ENCODE results near the gene COQ5. TPM values are rescaled to one million over a fixed set of nuclear protein-coding genes. Genes with fewer than 3 reads are reported as not detected.

COQ5 gene
- total and polyA plus RNA-seq, 4 donors, result 25.0 to 33.6 (median 30.6) TPM

DNA sequence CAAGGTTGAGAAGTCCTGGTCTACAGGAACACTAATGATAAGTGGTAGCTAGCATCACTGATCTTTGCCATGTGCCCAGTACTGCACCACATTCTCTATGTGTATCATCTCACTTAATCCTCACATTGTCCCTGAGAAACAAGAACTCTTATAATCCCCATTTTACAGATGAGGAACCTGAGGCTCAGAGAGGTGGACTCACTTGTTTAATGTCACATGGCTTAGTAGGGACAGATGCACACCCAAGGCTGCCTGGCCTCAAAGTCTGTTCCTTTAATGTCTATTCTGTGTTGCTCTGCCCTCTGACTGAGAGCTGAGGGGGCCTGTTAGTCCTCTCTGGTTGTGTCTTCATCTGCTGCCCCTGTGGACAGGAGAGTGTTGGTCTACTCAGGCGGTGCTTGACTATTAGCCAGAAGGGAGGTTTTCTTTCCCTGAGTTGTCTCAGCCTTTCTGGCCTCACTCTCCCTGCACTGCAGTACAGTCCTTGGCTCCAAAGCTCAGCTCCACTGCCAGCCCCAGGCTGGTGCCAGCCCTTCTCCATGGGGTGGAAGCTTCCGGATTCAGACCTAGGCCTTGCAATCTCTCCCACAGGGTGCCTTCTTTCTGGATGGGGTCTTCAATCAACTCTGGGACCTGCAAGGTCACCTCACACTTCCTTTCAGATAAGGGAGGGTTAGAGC, 38.0 kb downstream of the COQ5 start:
- peaks cover 0 to 7% (median 5%) of the 10 kb centered on the region in 4 donors for H3K4me1 ChIP-seq (ENCODE audit: control insufficient read depth in 4 of 4, insufficient read depth in 4 of 4, low read length in 3 of 4)
- TF ChIP-seq REST (IDR thresholded peaks at IDR 0.05) (no peak), SP1 (IDR thresholded peaks at IDR 0.05) (no peak), RXRA (IDR thresholded peaks at IDR 0.05) (no peak), FOXA2 (IDR thresholded peaks at IDR 0.05) (no peak), FOXA1 (IDR thresholded peaks at IDR 0.05) (no peak), MAX (IDR thresholded peaks at IDR 0.05) (no peak), GABPA (IDR thresholded peaks at IDR 0.05 in 1 of 2, conservative IDR thresholded peaks at IDR 0.05 in 1 of 2) (no peak), JUND (IDR thresholded peaks at IDR 0.05) (no peak), HNF4G (IDR thresholded peaks at IDR 0.05) (no peak), NR2F2 (IDR thresholded peaks at IDR 0.05) (no peak), TAF1 (conservative IDR thresholded peaks at IDR 0.05) (no peak)
- TF ChIP-seq, protein P1, sequence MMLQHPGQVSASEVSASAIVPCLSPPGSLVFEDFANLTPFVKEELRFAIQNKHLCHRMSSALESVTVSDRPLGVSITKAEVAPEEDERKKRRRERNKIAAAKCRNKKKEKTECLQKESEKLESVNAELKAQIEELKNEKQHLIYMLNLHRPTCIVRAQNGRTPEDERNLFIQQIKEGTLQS (IDR thresholded peaks at IDR 0.05), result no peak
- TF ChIP-seq, protein P2, sequence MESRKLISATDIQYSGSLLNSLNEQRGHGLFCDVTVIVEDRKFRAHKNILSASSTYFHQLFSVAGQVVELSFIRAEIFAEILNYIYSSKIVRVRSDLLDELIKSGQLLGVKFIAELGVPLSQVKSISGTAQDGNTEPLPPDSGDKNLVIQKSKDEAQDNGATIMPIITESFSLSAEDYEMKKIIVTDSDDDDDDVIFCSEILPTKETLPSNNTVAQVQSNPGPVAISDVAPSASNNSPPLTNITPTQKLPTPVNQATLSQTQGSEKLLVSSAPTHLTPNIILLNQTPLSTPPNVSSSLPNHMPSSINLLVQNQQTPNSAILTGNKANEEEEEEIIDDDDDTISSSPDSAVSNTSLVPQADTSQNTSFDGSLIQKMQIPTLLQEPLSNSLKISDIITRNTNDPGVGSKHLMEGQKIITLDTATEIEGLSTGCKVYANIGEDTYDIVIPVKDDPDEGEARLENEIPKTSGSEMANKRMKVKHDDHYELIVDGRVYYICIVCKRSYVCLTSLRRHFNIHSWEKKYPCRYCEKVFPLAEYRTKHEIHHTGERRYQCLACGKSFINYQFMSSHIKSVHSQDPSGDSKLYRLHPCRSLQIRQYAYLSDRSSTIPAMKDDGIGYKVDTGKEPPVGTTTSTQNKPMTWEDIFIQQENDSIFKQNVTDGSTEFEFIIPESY (IDR thresholded peaks at IDR 0.05), result no peak
- H3K27ac ChIP-seq (ENCODE audit: low read depth in 1 of 2, low read length in 2 of 2), result no peak overlapping the region
- no peaks in the 10 kb centered on the region for H3K36me3 ChIP-seq (ENCODE audit: control insufficient read depth in 4 of 4, insufficient read depth in 3 of 4, low read depth in 1 of 4, low read length in 3 of 4)
- no peak overlapping the region for H3K9ac ChIP-seq (ENCODE audit: low read depth in 1 of 2, low read length in 2 of 2)
- no peaks in the 10 kb centered on the region for H3K9me3 ChIP-seq (ENCODE audit: control insufficient read depth in 4 of 4, low read length in 3 of 4)
- 93% methylated on average over 2 of the region's 2 CpGs for WGBS
- DNase-seq (ENCODE audit: low spot score), result no peak
- no peaks in the 10 kb centered on the region for H3K27me3 ChIP-seq (ENCODE audit: control insufficient read depth in 4 of 4, insufficient read depth in 4 of 4, low read length in 3 of 4)
- H3K4me3 ChIP-seq (ENCODE audit: low read depth in 1 of 3, low read length in 3 of 3), result no peak overlapping the region

DNA sequence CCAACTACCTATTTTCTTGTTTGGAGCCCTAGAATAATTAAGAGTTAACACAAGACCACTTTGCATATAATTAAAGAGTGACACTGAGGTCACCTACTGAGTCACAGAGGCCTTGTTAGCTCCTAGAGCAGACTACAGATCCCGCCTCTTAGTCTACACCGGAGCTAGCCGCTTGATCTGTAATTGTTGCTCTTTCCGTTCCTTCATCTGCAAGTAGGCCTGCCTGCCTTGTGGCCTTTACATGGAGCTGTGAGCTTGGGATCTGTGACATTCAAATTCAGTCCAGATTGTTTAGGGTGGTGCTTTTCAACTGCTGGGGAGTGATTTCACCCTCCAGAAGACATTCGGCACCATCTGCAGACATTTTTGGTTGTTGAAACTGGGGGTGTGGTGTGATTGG, 38.6 kb downstream of the COQ5 start:
- H3K9me3 ChIP-seq (ENCODE audit: control insufficient read depth in 4 of 4, low read length in 3 of 4), result no peaks in the 10 kb centered on the region
- peaks cover 0 to 6% (median 4%) of the 10 kb centered on the region in 4 donors for H3K4me1 ChIP-seq (ENCODE audit: control insufficient read depth in 4 of 4, insufficient read depth in 4 of 4, low read length in 3 of 4)
- no peak overlapping the region for H3K9ac ChIP-seq (ENCODE audit: low read depth in 1 of 2, low read length in 2 of 2)
- H3K4me3 ChIP-seq (ENCODE audit: low read depth in 1 of 3, low read length in 3 of 3), result no peak overlapping the region
- no peak for DNase-seq (ENCODE audit: low spot score)
- TF ChIP-seq TAF1 (conservative IDR thresholded peaks at IDR 0.05), result no peak
- TF ChIP-seq RXRA (IDR thresholded peaks at IDR 0.05), result no peak
- TF ChIP-seq RAD21 (IDR thresholded peaks at IDR 0.05), result no peak
- no peak for TF ChIP-seq HNF4G (IDR thresholded peaks at IDR 0.05)
- no peak for TF ChIP-seq FOXA1 (IDR thresholded peaks at IDR 0.05)
- no peak for TF ChIP-seq FOXA2 (IDR thresholded peaks at IDR 0.05)
- TF ChIP-seq GABPA (IDR thresholded peaks at IDR 0.05 in 1 of 2, conservative IDR thresholded peaks at IDR 0.05 in 1 of 2), result no peak
- no peak for TF ChIP-seq JUND (IDR thresholded peaks at IDR 0.05)
- no peak for TF ChIP-seq HNF4A (conservative IDR thresholded peaks at IDR 0.05)
- no peak for TF ChIP-seq YY1 (IDR thresholded peaks at IDR 0.05)
- no peaks in the 10 kb centered on the region for H3K27me3 ChIP-seq (ENCODE audit: control insufficient read depth in 4 of 4, insufficient read depth in 4 of 4, low read length in 3 of 4)
- H3K27ac ChIP-seq (ENCODE audit: low read depth in 1 of 2, low read length in 2 of 2), result no peak overlapping the region
- WGBS, result 97% methylated on average over 5 of the region's 5 CpGs
- no peaks in the 10 kb centered on the region for H3K36me3 ChIP-seq (ENCODE audit: control insufficient read depth in 4 of 4, insufficient read depth in 3 of 4, low read depth in 1 of 4, low read length in 3 of 4)
